B cell (primary cell): ENCODE results near the gene GRK5. TPM values are rescaled to one million over a fixed set of nuclear protein-coding genes. Genes with fewer than 3 reads are reported as not detected.

ENCODE experiments used
- ATAC-seq: fragments of 200-7000 bp; cut with Tn5 transposase; one replicate; pipeline ENCODE4 v1.10.0; 2021; ENCODE audit warnings: low read depth, mild to moderate bottlenecking, moderate number of reproducible peaks, moderate library complexity
- CTCF ChIA-PET: fragments of 350-600 bp; sonication (Branson Sonifier 250); formaldehyde crosslinking; loops from one replicate; lab custom pipeline; 2021; ENCODE audit warnings: antibody characterized with exemption, inconsistent platforms; lab: Charles Lee
- POLR2A ChIA-PET: fragments of 350-600 bp; sonication (Branson Sonifier 250); formaldehyde crosslinking; loops from one replicate; lab custom pipeline; 2021; ENCODE audit warnings: antibody characterized with exemption; lab: Charles Lee
- DNase-seq: peaks from one replicate; pipeline ENCODE4 v3.0.0; 2013
- H2AFZ ChIP-seq: 2 replicates; pipeline ENCODE4 v1.6.1; 2012; ENCODE audit warnings: mild to moderate bottlenecking, low read depth, low read length; ENCODE audit not compliant: insufficient read depth, poor library complexity, severe bottlenecking
- H3K27ac ChIP-seq, 2 donors: 1 replicate in 1 of 2; 2 replicates in 1 of 2; pipeline ENCODE4 v1.5.1; 2012 to 2013; ENCODE audit warnings: low read length in 2 of 2, mild to moderate bottlenecking in 2 of 2, moderate library complexity in 1 of 2
- H3K27me3 ChIP-seq, 4 experiments: fragments of 200-600 bp in 1 of 4; sonication (generic) in 1 of 4; replicated peaks in 1 of 4; 1 replicate in 2 of 4; 2 replicates in 2 of 4; pipeline versions ENCODE4 v1.6.1 to v1.7.0; 2013 to 2016; ENCODE audit warnings: low read length in 3 of 4, mild to moderate bottlenecking in 2 of 4, mixed read lengths in 1 of 4, moderate library complexity in 1 of 4; ENCODE audit not compliant: insufficient read depth in 4 of 4, control insufficient read depth in 3 of 4; ENCODE audit errors: control extremely low read depth in 1 of 4
- H3K36me3 ChIP-seq, 2 experiments: replicated peaks in 1 of 2; 1 replicate in 1 of 2; 2 replicates in 1 of 2; pipeline versions ENCODE4 v1.6.1 to v1.7.1; 2013; ENCODE audit warnings: low read length in 1 of 2; ENCODE audit not compliant: insufficient read depth in 2 of 2, control insufficient read depth in 1 of 2; ENCODE audit errors: control extremely low read depth in 1 of 2, extremely low read depth in 1 of 2
- H3K4me1 ChIP-seq, 2 donors: fragments of 200-600 bp in 1 of 2; sonication (generic) in 1 of 2; 1 replicate in 1 of 2; 2 replicates in 1 of 2; pipeline versions ENCODE4 v1.5.1 to v1.6.1; 2013 to 2017; ENCODE audit warnings: low read length in 2 of 2; ENCODE audit not compliant: control insufficient read depth in 2 of 2, insufficient read depth in 2 of 2
- H3K4me2 ChIP-seq: replicated peaks from 2 replicates; pipeline ENCODE3; 2012; ENCODE audit warnings: mild to moderate bottlenecking, low read depth, low read length; ENCODE audit not compliant: poor library complexity, severe bottlenecking
- H3K4me3 ChIP-seq, 5 experiments: fragments of 200-600 bp in 1 of 5; sonication (generic) in 1 of 5; 1 replicate in 3 of 5; 2 replicates in 2 of 5; pipeline versions ENCODE4 v1.5.1 to v1.7.0; 2011 to 2016; ENCODE audit warnings: low read length in 4 of 5, mild to moderate bottlenecking in 4 of 5, low read depth in 2 of 5, control low read depth in 1 of 5, moderate library complexity in 1 of 5; ENCODE audit not compliant: insufficient read depth in 1 of 5; ENCODE audit errors: control extremely low read depth in 1 of 5, extremely low read depth in 1 of 5
- H3K79me2 ChIP-seq: fragments of 200-600 bp; sonication (generic); one replicate; pipeline ENCODE4 v1.6.0; 2016; ENCODE audit warnings: low read length; ENCODE audit not compliant: control insufficient read depth, insufficient read depth
- H3K9ac ChIP-seq: fragments of 200-600 bp; sonication (generic); 2 replicates; pipeline ENCODE4 v1.6.1; 2017; ENCODE audit warnings: mild to moderate bottlenecking, low read length, moderate library complexity
- H3K9me3 ChIP-seq, 3 donors: one replicate each; pipeline versions ENCODE4 v1.6.1 to v1.7.1; 2013; ENCODE audit warnings: low read length in 2 of 3; ENCODE audit not compliant: control insufficient read depth in 2 of 3, insufficient read depth in 1 of 3; ENCODE audit errors: control extremely low read depth in 1 of 3
- H4K20me1 ChIP-seq: 2 replicates; pipeline ENCODE4 v1.6.0; 2012; ENCODE audit warnings: mild to moderate bottlenecking, low read length; ENCODE audit not compliant: insufficient read depth, control insufficient read depth, poor library complexity, severe bottlenecking
- H3K27ac Mint-ChIP-seq: one replicate; pipeline ENCODE4 v1.8.0; 2021; ENCODE audit warnings: mixed read lengths
- H3K27me3 Mint-ChIP-seq: one replicate; pipeline ENCODE4 v1.8.0; 2021; ENCODE audit warnings: mixed read lengths
- H3K4me1 Mint-ChIP-seq: one replicate; pipeline ENCODE4 v1.8.0; 2021; ENCODE audit warnings: mixed read lengths
- H3K4me3 Mint-ChIP-seq: one replicate; pipeline ENCODE4 v1.8.0; 2021; ENCODE audit warnings: mixed read lengths
- H3K9me3 Mint-ChIP-seq: one replicate; pipeline ENCODE4 v1.8.0; 2022; ENCODE audit warnings: mixed read lengths; ENCODE audit not compliant: insufficient read depth
- CTCF ChIP-seq: fragments of 200-600 bp; IDR thresholded peaks from one replicate; pipeline ENCODE4 v1.8.0; 2022; ENCODE audit warnings: antibody characterized with exemption, mild to moderate bottlenecking
- EZH2 ChIP-seq: IDR thresholded peaks from 2 replicates; pipeline ENCODE4 v1.6.1; 2012; ENCODE audit warnings: borderline replicate concordance, low read depth, mild to moderate bottlenecking, moderate library complexity, low read length; ENCODE audit not compliant: insufficient read depth, poor library complexity, severe bottlenecking
- WGBS: methylation state at CpG from one replicate; pipeline ENCODE4 v1.1.5; 2013; ENCODE audit warnings: missing lambda C conversion rate; ENCODE audit not compliant: insufficient coverage; 5-methylcytosine and 5-hydroxymethylcytosine counted together
- intact Hi-C: fragments of 100-400 bp; cut with micrococcal nuclease; formaldehyde crosslinking; loops from one replicate; pipeline ENCODE4 v1.10.0; 2022
- polyA plus RNA-seq: library from polyadenylated mRNA; depleted of rRNA; stranded (reverse); fragments of >200 nt; gene quantifications from 2 replicates; pipeline ENCODE4 v1.2.3, GENCODE V29; 2012
- total RNA-seq, 2 donors: library from RNA; stranded (reverse); fragments of 120-200 nt in 1 of 2; gene quantifications; 1 replicate in 1 of 2; 2 replicates in 1 of 2; pipeline versions ENCODE4 v1.2.3 to v1.2.4, GENCODE V29; 2013 to 2022

Gene GRK5
- total and polyA plus RNA-seq, 2 donors (not counting 1 experiment from before 2014, with no cell fraction given): 21.9 to 54.8 TPM

- no peaks in the 10 kb centered on the region for H3K27me3 Mint-ChIP-seq
- Histone ChIP-seq H3K79me2 (peaks cover 80% of the 10 kb centered on the region), H3K36me3 (peaks cover 0 to 4% of the 10 kb centered on the region in 2 experiments), H2AFZ (no peak overlapping the region), H3K27ac (peak overlapping the region; percentile 51 to 75), H3K4me2 (no peak overlapping the region), H3K4me3 (no peak overlapping the region), H3K27me3 (no peaks in the 10 kb centered on the region), H4K20me1 (no peaks in the 10 kb centered on the region), H3K9ac (no peak overlapping the region), H3K4me1 (peaks cover 62 to 66% of the 10 kb centered on the region in 2 donors), H3K9me3 (peaks cover 0 to 7% (median 6%) of the 10 kb centered on the region in 3 donors)
- DNase-seq: no peak
- 92% methylated on average over 5 of the region's 7 CpGs for WGBS
- peak overlapping the region; percentile 97 for H3K27ac Mint-ChIP-seq
- peaks cover 5% of the 10 kb centered on the region for H3K9me3 Mint-ChIP-seq
- ChIA-PET CTCF (interaction anchor here (0.6 to 2.2 kb wide), 6 partner anchors 36 to 165 kb away, joined by 3 to 14 read pairs (median 4); partner anchors contain the start of gene GRK5), POLR2A (interaction anchor here (1.2 to 1.5 kb wide), 2 partner anchors 23 to 61 kb away, joined by 3 read pairs; no protein-coding TSS in a partner anchor)
- intact Hi-C loops: loop anchor here (2.0 kb wide), 1 partner anchor 23 kb away; no protein-coding TSS in a partner anchor
- no peak for TF ChIP-seq CTCF
- TF ChIP-seq EZH2: no peak
- peak overlapping the region; percentile 53 for H3K4me3 Mint-ChIP-seq
- H3K4me1 Mint-ChIP-seq: peaks cover 85% of the 10 kb centered on the region
- no peak for ATAC-seq
Observed at GRCh38 chr10:119371704-119372663, 164.6 kb downstream of the GRK5 start.
